GM19238 (cell line): ENCODE results near the gene IP6K2.

Source experiments
- DNase-seq: peaks from one replicate; pipeline ENCODE4 v3.0.0; 2011; ENCODE audit warnings: low spot score; ENCODE audit not compliant: insufficient read length

IP6K2 gene

GRCh38 chr3:48639944-48640606 lies 76.9 kb downstream of the IP6K2 start:
- DNase-seq = no peak
